OCI-LY3 (cell line): ENCODE results near the gene BTBD6.

Source experiments
- CTCF ChIP-seq: fragments of 200-600, 300-600 bp; sonication (generic); IDR thresholded peaks from 2 replicates; pipeline ENCODE4 v1.5.1; 2014; ENCODE audit warnings: antibody characterized with exemption, low read length, low read depth
- EZH2phosphoT487 ChIP-seq: fragments of 200-600 bp; shearing (Covaris generic); IDR thresholded peaks from 2 replicates; pipeline ENCODE4 v1.6.1; 2018; ENCODE audit warnings: antibody characterized with exemption, mixed run types, low read depth

- TF ChIP-seq CTCF (no peak), EZH2phosphoT487 (no peak)
Measured at GRCh38 chr14:105204206-105204930, 44.0 kb upstream of the BTBD6 start.
